GM19240 (cell line): Measurements from ENCODE around the gene APOC4.
"Not testable (repeated sequence)": the region's sequence is repeated elsewhere in the genome, so short reads cannot be mapped to it uniquely, and the experiment has no call there.

ENCODE experiments used
- DNase-seq: peaks from one replicate; pipeline ENCODE4 v3.0.0; 2011; ENCODE audit warnings: low spot score; ENCODE audit not compliant: insufficient read length

APOC4 gene

DNA sequence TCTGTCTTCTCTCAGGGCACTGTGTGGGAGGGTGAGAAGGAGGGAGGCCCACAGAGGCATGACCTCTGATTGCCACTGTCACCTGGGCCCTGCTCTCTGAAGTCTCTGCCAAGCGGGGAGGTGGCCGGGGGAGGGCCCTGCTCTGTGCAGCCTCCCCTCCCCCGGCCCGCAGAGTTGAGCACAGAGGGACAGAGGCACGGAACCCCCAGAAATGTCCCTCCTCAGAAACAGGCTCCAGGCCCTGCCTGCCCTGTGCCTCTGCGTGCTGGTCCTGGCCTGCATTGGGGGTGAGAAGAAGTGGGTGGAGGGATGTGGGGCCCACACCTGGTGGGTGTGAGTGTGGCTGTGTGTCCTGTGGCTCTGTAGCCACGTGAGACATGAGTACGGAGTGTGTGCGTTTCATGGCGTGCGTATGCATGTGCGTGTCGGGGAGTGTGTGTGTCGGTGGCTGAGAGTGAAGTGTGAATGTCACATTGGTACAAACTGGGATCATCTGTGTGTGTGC, at the start of gene APOC4:
TSS of gene APOC4 (plus strand) at position 171 of the 505 bp plus-strand sequence. CDS start at position 212, 41 bp downstream.
- DNase-seq = no peak

GRCh38 chr19:44892932-44893331, 49.1 kb upstream of the APOC4 start:
- DNase-seq = no peak

- no peak for DNase-seq
Measured at GRCh38 chr19:44893332-44894051, 48.5 kb upstream of the APOC4 start.

- no peak for DNase-seq
Measured at GRCh38 chr19:44894052-44894400, 48.0 kb upstream of the APOC4 start.

DNA sequence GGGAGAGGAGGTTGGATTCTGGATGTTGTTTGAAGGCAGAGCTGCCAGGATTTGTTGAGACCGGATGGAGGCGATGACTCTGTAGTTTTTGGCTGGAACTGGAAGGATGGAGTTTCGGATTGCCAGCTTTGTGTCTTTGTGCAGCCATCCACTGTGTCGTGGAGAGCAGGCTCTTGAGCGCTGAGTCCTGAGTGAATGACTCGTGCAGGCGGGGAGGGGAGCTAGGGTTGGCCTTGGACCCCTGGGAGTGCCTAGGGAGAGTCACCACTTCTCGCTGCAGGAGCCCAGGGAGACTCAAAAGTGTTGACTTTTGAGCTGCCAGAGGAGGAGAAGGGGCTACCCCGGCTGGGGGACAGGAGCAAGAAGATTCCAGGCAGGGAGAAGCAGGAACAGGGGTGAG, 47.1 kb upstream of the APOC4 start:
- no peak for DNase-seq

DNA sequence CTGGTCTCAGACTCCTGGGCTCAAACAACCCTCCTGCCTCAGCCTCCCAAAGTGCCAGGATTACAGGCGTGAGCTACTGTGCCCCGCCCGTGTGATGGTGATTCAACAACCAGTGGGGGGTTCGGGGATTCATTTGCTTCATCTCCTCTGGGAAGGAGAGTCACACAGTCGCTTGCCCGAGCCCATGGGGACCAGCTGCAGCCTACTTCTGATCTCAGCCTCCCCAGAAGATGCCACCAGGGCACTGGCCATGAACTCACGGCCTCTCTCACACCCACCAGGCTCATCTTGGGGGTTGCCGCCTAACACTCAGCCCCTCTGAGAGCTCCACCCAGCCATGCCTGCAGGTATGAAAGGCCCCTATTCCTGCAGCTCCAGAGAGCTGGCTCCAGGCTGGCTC, 44.2 kb upstream of the APOC4 start:
- DNase-seq = no peak

DNA sequence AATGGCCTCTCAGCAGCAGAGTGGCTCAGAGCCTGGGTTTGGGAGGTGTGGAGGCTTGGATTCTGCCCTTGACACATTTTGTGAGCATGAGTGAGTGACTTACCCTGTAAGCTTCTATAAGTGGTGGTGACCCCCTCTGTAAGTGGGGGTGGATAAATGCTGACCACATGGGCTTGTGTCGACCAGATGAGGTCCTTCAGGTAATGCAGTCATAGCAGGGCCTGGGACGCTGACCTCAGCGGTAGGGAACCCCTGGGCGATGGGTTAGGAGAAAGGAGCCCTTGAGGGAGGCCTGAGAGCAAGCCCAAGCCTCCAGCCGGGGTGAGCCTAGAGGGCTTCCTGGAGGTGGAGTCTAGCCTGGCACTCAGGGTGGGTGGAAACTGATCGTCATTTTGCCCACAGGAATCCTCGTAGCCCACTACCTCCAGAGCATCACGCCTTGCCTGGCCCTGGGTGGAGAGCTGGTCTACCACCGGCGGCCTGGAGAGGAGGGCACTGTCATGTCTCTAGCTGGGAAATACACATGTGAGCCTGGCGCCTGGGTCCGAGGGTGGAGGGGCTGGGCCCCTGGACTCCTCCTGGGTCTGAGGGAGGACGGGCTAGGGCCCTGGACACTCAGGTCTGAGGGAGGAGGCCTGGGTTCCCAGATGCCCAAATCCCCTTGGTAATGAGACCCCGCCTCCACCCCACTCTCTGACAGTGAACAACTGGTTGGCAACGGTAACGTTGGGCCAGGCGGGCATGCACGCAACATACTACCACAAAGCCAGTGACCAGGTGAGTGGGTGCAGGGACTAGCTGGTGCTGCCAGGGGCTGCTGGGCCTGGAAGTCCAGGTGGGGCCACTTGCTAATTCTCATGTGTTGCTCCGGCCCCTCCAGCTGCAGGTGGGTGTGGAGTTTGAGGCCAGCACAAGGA, 41.5 kb upstream of the APOC4 start:
- no peak for DNase-seq

- no peak for DNase-seq
Measured at GRCh38 chr19:44903216-44903601, 38.8 kb upstream of the APOC4 start.

DNA sequence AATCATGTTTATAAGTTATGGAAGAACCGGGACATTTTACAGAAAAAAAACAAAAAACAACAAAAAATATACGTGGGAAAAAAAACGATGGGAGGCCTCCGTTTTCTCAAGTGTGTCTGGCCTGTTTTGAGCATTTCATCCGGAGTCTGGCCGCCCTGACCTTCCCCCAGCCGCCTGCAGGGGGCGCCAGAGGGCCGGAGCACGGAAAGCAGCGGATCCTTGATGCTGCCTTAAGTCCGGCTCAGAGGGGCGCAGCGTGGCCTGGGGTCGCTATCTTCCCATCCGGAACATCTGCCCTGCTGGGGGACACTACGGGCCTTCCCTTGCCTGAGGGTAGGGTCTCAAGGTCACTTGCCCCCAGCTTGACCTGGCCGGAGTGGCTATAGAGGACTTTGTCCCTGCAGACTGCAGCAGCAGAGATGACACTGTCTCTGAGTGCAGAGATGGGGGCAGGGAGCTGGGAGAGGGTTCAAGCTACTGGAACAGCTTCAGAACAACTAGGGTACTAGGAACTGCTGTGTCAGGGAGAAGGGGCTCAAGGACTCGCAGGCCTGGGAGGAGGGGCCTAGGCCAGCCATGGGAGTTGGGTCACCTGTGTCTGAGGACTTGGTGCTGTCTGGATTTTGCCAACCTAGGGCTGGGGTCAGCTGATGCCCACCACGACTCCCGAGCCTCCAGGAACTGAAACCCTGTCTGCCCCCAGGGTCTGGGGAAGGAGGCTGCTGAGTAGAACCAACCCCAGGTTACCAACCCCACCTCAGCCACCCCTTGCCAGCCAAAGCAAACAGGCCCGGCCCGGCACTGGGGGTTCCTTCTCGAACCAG, 38.2 kb upstream of the APOC4 start:
- DNase-seq = peak; percentile 77

DNA sequence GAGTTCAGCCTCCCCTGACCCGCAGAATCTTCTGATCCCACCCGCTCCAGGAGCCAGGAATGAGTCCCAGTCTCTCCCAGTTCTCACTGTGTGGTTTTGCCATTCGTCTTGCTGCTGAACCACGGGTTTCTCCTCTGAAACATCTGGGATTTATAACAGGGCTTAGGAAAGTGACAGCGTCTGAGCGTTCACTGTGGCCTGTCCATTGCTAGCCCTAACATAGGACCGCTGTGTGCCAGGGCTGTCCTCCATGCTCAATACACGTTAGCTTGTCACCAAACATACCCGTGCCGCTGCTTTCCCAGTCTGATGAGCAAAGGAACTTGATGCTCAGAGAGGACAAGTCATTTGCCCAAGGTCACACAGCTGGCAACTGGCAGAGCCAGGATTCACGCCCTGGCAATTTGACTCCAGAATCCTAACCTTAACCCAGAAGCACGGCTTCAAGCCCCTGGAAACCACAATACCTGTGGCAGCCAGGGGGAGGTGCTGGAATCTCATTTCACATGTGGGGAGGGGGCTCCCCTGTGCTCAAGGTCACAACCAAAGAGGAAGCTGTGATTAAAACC, 37.5 kb upstream of the APOC4 start:
- no peak for DNase-seq

- DNase-seq = no peak
Measured at GRCh38 chr19:44905437-44906160, 36.4 kb upstream of the APOC4 start, which contains the start of gene APOE. TSS of gene APOE (plus strand) at chr19:44905796. CDS start at chr19:44906625, 829 bp downstream.

GRCh38 chr19:44907613-44908012, 34.4 kb upstream of the APOC4 start:
- DNase-seq = no peak

GRCh38 chr19:44908074-44908835, 33.8 kb upstream of the APOC4 start:
- DNase-seq = no peak

- DNase-seq = no peak
Measured at GRCh38 chr19:44908836-44909261, 33.2 kb upstream of the APOC4 start.

GRCh38 chr19:44909775-44910174, 32.3 kb upstream of the APOC4 start:
- no peak for DNase-seq

- DNase-seq = not testable (repeated sequence)
Measured at GRCh38 chr19:44911896-44912295, 30.1 kb upstream of the APOC4 start.

GRCh38 chr19:44912854-44913253, 29.2 kb upstream of the APOC4 start:
- DNase-seq = no peak

DNA sequence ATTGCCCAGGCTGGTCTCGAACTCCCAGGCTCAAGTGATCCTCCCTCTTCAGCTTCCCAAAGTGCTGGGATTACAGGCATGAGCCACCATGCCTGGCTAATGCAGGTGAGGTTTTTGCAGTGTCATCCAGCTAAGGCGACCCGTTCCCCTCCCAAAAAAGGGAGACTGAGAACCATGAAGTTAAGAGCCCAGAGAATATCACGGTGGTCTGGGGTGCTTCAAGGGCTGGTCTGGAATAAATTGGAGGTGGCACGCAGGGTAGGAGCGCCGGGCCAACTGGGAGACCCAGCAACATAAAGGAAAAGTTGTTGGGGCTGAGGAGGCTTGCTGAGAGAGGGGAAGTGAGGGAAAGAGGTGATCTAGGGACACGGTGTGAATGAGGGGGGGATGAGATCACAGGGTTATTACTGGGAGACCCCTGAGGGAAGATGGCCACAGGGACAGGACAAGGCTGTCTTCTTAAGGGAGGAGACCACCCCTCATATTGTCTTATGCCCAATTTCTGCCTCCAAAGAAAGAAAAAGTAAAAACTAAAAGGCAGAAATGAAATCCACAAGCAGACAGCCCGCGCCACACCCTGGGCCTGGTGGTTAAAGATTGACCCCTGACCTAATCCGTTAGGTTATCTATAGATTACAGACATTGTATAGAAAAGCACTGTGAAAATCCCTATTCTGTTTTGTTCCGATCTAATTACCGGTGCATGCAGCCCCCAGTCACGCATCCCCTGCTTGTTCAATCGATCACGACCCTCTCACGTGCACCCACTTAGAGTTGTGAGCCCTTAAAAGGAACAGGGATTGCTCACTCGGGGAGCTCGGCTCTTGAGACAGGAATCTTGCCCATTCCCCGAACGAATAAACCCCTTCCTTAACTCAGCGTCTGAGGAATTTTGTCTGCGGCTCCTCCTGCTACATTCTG, 28.3 kb upstream of the APOC4 start:
- DNase-seq = not testable (repeated sequence)
